NCI-H1694 (cell line): ENCODE data around the gene HDDC2.

Source experiments
- DNase-seq: peaks from one replicate; lab custom pipeline; 2025; lab: John Stamatoyannopoulos, UW

HDDC2 gene

GRCh38 chr6:125301435-125302391, at the start of gene HDDC2:
Gene HDDC2 (minus strand): TSS chr6:125301967. CDS start chr6:125301932, 35 bp downstream.
- no peak for DNase-seq

GRCh38 chr6:125346926-125347563, 45.3 kb upstream of the HDDC2 start:
- no peak for DNase-seq

GRCh38 chr6:125346201-125346925, 44.6 kb upstream of the HDDC2 start:
- DNase-seq, result no peak

- no peak for DNase-seq
Measured at GRCh38 chr6:125341460-125341859, 39.7 kb upstream of the HDDC2 start.

GRCh38 chr6:125340991-125341390, 39.2 kb upstream of the HDDC2 start:
- no peak for DNase-seq

GRCh38 chr6:125340175-125340835, 38.5 kb upstream of the HDDC2 start:
- no peak for DNase-seq

- no peak for DNase-seq
Measured at GRCh38 chr6:125339653-125340052, 37.9 kb upstream of the HDDC2 start.

- DNase-seq, result no peak
Measured at GRCh38 chr6:125338381-125338780, 36.6 kb upstream of the HDDC2 start.

- no peak for DNase-seq
Measured at GRCh38 chr6:125337706-125338105, 35.9 kb upstream of the HDDC2 start.

GRCh38 chr6:125332664-125333063, 30.9 kb upstream of the HDDC2 start:
- DNase-seq, result no peak

GRCh38 chr6:125325586-125325985, 23.8 kb upstream of the HDDC2 start:
- DNase-seq, result no peak

GRCh38 chr6:125323376-125323775, 21.6 kb upstream of the HDDC2 start:
- no peak for DNase-seq

- DNase-seq, result no peak
Measured at GRCh38 chr6:125316621-125317020, 14.9 kb upstream of the HDDC2 start.

GRCh38 chr6:125315548-125315947, 13.8 kb upstream of the HDDC2 start:
- DNase-seq, result no peak

GRCh38 chr6:125314009-125314581, 12.3 kb upstream of the HDDC2 start:
- DNase-seq, result peak; percentile 49

- DNase-seq, result no peak
Measured at GRCh38 chr6:125312950-125313349, 11.2 kb upstream of the HDDC2 start.

GRCh38 chr6:125312478-125312877, 10.7 kb upstream of the HDDC2 start:
- no peak for DNase-seq

- peak; percentile 66 for DNase-seq
Measured at GRCh38 chr6:125310994-125311649, 9.4 kb upstream of the HDDC2 start.

GRCh38 chr6:125307964-125308615, 6.3 kb upstream of the HDDC2 start:
- no peak for DNase-seq

- DNase-seq, result no peak
Measured at GRCh38 chr6:125307150-125307838, 5.5 kb upstream of the HDDC2 start.
